Measurements from ENCODE around the gene PACRG.
A peak's percentile ranks its signal among the peaks of the same experiment; 100 is the strongest.

Gene PACRG

DNA sequence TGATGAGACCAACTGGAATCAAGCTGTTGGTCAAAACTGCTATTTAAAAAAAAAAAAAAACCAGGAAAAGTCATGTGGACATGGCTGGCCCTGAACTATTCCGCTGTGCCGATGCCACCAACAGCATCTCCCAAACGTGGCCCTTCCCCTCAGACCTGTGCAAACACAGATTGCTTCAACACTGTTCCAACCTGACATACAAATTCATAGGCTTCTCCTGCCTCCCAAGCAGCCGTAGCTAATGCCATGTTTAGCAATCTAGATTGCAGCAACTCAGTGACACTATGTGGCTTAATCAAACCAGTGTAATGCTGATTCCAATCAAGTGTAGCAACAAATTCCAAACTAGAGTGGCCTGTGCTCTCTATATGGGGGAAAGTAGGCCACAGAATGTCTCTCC is 16.4 kb upstream of the PACRG start:
- DNase-seq = no peak

DNA sequence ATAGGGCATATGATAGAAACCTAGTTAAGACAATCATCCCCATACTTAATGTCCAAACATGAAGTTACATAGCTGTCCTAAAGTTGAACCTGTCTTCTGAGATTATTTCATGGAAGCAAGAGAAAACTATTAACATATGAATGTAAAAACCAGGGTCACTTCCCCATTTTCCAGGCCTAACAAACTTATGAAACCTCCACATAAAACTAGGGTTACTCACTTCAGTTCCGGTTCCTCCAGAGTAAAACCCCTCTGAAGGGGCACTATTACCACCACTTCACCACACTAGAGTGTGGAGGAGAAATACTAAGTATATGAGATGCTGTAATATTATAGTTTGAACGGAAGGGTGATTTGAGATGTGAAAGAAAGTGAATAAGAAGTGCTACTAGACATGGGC is 15.1 kb upstream of the PACRG start:
- DNase-seq = no peak

DNA sequence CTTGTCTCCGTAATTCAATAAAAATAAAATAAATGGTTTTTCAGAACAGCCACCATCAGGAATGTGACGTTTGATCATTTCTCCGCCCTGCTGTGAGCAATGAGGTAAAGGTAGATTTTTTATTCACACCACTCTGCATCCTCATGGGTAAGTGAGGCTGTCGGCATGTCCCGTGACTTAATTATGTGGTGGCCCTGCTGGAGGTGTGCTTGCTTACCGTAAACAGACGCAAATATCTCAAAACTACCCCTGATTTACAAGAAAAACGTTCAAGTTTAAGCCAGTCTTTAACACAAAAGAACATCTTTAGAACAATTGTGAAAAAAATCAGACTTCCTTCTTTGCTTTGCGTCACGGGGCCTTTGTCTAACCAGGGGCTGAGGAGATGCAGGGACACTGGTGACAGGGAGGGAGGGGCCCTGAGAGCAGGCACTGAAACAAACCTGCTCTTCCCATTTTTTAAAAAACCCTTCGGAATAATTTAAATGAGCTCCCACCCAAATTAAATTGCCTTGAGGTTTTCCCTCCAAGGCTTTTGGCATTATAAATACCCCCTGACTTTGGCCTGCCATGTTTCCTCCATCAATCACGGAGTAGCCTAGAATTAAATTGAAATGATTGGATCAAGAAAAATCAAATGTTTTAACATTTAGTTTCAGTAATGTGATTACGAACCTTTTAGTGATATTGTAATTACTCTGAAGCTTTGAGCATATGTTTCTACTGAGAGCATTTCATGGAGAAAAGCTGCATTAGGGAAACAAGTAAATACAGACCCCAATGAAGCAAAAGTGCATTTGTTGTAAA is 13.6 kb upstream of the PACRG start:
- DNase-seq = no peak

DNA sequence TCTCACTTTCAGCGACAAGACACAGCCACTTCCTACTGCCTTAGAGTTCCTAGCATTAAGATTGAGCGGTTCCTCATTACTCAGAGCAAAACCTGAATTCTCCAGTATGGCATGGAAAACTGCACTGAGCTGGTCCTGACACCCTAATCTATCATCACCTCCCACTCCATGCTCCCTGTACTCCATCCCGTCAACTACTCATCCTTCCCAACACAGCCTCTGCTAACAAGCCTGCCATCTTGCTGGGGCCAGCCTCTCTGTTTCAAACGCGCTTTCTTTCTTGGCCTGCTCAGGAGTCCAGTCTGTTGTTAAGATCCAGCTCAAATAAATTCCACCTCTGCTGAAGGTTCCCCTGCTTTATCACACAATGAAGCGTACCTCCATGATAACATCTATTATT is 12.2 kb upstream of the PACRG start:
- DNase-seq = no peak

DNA sequence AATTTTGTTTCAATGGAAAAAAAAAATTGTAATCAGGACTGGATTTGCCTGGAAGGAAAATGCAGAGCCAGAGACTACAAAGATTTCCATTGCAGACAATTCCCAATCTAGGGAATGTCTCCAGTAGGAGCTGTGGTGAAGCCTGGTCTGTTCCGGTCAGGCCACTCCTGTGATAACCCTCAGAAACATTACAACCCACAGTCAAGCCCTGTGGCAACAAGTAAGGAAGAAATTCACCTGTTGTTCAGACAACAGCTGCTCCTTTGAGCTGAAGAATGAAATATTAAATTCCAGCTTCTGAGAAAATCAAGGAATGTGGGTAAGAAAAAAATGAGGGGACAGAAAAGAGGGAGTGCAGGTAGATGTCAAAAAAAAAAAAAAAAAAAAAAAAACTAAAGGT is 8.2 kb upstream of the PACRG start:
- no peak for DNase-seq

DNA sequence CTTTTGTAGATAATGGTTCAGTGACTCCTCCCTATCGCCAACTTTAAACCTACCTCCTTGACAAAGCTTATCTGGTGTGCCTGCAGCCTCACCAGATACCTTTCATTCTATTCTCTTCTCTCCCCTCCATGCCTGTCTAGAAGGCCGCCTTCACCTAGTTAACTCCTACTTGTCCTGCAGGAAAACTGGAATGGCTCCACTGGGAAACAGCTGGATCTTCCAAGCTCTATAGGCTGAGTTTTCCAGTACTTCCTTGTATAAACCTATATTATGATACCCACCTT is 6.4 kb upstream of the PACRG start:
- DNase-seq = no peak

DNA sequence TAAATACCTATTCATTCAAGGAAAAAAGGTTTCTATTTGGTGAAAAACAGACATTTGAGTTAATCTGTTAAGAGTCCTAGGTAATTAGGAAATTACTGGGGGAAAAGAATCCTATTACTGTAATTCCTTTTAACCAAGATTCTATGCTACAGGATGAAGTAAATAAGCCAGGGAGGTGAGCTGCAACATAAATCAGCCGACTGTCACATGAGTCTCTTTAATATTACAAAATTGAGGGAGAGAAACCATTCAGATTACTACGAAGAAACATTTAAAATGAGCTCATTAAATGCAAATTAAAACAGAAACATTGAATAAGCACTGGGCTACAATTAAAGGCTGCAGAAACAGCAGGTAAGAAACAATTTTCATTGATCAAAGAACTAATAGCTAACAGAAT is 5.5 kb upstream of the PACRG start:
- no peak for DNase-seq

DNA sequence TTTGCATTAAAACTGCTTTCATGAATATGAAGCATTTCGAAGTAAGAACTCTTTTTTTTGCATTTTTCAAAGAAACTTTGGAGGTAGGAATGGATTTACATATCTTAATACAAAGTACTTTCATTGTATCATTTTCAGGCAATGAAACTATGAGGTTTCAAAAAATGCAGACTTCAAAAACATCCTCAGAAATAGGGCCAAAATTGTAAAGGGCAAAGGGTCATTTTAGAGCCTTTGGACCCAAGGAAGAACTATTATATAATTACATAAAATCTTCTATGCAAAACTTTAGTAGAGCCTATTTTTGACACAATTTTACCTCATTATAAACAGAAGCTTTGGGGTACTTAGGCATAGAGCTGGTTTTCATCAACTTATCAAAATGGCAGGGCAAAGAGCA is 5.1 kb upstream of the PACRG start:
- no peak for DNase-seq

DNA sequence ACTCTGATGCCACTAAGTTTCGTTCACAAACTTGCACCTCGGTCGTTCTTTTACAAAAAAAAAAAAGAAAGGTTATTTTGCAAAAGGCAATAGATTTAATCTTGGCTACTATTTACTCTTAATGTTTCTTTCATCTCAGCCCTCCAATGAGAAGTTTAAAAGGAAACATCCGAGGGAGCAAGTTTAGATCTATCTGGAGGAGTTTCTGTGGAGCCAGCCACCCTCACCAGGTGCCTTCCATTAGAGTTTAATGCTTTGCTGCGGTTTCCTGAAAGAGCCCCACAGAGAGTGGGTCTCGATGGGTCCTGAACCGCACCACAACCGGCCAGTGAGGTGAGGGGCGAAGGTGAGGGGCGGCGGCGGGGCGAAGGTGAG is 840 bp upstream of the PACRG start:
- DNase-seq = no peak

DNA sequence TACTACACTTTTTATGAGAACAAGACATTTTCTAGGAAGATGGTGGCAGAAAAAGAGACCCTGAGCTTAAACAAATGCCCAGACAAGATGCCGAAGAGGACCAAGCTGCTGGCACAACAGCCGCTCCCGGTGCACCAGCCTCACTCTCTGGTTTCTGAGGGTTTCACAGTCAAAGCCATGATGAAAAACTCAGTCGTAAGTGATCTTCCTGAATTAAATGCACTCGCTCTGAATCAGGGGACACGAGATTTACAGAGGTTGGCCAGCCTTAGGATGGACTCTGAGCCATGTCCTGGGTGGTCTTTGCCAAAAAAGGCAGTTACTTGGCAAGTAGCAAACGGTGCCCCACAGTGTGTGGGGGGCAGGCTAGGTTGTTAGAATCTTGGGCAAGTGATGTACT is 423 bp downstream of the PACRG start:
- no peak for DNase-seq

DNA sequence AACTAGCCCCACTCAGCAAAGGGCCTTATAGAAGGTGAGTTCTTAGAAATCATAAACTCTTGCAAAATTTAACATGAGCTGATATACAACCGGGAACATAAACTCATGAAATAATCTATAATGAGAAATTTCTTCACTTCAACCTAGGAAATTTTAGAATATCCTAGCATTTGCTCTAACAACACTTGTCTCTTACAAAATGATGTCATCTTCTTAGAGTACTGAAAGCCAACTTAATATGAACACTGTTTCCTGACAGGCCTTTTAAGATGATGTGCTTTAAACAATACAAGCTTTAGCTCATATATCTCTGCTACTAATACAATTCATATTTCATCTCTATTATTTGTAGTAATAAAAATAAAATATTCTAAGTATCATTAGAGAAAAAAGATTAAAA is 932 bp downstream of the PACRG start:
- DNase-seq = no peak

DNA sequence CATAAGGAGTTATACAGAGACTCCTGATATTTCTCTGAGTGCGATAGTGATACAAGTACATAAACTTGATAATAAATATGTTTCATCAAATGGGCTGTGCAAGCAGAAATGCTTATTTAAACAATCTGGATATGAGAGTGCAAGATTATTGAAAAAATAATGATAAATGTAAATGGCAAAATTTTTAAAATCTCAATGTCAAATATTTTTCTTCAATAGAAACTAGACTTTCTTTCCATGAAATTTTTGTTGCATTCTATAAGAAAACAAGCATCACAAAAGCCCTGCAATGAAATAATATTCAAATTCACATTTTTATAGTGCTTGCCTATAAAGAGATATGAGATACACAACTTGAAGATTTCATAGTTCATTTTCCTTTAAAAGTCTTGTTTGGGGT is 2.7 kb downstream of the PACRG start:
- no peak for DNase-seq

DNA sequence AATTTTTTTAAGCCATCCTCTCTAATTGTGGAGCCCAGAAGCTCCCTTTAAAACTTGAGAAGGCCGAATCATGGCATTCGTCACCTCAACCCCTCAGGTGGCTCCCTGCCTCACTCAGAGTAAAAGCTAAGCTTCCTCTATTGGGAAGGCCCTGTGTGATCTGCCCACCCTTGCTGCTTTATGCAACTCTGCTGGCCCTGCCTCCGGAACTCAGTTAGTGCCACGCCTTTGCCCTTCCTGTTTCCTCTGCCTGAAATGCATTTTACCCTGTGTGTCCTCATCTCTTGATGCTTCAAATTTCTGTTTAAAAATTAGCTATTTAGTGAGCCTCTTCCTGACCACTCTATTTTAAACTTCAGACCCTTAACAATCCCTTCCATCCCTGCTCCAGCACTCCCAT is 5.7 kb downstream of the PACRG start:
- no peak for DNase-seq

DNA sequence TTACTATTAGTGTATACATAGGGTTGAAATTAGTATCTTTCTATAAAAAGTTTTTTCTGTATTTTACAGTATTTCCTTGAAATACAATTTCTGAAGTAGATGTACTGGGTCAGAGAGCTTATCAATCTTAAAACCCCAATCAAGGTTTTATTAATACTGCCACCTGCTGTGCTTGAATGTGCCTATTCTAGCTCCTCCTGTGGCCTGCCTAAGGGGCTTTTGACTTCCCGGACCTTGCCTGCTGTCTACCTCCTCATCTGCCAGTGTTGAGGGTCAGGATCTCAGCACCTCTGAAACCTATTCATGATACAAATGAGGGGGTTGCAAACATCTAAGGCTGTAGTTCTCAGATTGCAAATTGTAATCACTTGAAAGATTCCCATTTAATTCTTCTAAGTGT is 9.2 kb downstream of the PACRG start:
- DNase-seq = no peak

DNA sequence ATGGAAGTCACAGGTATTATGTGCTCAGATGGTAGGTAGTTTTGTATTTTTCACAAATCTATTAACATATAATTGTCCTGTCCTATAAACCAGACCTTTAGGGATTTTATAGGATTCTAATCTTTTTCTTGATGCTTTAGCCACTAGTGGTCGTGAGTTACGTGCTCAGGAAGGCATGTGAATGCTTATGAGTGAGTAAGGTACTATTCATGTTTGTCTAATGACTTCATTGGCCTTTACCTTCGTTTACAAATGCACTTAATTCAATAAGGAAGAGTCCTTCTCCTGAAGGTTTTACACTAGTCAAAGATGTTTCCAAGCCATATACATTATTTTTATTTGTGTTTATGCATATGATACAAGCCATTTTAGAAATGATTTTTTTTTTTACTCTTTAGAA is 23.0 kb downstream of the PACRG start:
- DNase-seq = peak; percentile 61

DNA sequence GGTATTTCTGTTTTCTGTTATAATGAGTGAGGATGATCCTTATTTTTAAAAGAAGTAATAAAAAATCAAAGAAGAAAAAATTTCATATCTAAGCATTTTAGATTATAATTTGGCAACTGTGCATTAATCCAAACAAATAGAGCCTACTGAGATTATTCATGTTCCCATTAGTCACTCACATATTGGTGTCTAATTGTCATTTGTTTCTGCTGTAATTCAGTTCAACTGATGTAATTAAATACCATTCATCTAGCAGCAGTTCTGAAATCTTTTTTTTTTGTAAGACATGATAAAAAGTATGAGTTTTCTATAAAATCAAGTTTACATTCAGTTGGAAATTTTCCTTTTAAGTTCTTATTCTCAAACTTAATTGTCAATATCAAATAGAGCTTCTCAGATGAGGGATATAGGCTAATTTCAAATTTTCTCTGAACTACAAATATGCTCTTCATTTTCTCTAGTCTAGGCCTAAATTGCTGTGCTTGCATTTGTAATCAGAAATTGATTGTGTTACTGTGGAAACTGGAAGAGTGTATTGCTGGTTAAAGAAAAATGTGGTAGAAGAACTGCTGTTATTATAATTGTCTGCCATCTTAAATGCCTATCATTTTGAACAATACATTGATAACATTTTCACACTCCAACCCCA is 23.6 kb downstream of the PACRG start:
- peak; percentile 49 for DNase-seq

DNA sequence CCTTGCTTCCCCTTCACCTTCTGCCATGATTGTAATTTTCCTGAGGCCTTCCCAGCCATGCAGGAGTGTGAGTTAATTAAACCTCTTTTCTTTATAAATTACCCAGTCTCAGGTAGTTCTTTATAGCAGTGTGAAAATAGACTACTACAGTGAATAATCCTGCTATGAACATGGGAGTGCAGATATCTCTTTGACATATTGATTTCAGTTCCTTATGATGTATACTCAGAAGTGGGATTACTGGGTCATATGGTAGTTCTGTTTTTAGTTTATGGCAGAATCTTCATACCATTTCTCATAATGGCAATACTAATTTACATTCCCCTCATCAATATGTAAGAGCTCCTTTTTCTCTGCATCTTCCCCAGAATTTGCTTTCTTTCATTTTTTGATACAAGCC is 26.0 kb downstream of the PACRG start:
- no peak for DNase-seq

DNA sequence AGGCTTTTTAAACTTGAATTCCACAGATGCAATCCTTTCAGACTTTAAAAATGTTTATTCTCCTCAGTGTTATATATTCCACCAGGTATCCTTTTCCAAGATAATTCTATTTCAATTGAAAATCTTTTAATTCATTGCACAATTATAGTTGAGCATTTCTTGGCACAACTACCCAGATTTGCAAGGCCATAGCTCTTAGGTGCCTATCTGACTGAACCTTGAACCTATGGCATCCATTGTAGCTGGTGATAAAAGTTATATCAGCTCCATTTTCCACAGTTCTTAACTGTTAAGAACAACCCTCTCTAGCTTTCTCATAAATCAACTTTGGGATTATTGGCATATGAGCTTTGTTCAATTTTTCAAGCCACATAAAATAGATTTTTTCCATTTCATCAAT is 42.4 kb downstream of the PACRG start:
- DNase-seq = no peak

DNA sequence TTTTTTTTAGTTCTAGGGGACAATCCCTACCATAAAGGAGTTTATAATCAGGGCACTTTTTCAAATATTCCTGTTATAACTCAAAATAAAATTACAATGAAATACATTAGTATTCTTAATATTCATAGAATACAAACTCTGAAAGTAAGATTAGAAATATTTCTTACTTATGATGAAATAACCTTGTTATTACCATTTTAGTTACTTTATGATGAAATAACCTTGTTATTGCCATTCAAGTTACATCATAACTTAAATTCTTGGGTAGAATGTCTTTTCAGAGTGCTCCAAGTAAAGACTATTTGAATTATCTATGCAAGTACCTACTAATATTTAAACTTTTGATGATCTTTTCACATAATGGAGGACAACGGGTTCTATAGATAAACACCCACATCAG is 43.2 kb downstream of the PACRG start:
- DNase-seq = no peak

DNA sequence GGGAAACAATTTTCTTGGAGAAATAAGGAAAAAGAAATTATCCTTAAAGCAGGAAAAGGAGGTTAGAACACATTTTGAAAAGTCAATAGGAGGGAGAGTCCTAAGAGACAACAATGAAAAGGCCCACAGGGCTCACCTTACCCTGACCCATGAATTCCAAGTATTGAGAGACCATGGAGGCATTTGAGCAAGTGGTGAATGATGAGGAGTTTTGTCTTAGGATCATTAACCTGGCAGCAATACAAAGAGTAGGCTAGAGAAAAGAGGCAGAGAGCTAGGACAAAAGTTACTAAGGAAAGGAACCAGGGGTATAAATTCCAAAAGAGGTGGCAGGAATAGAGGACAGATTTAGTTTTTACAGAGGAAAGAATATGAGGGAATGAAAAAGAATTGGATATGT is 44.7 kb downstream of the PACRG start:
- DNase-seq = no peak

DNA sequence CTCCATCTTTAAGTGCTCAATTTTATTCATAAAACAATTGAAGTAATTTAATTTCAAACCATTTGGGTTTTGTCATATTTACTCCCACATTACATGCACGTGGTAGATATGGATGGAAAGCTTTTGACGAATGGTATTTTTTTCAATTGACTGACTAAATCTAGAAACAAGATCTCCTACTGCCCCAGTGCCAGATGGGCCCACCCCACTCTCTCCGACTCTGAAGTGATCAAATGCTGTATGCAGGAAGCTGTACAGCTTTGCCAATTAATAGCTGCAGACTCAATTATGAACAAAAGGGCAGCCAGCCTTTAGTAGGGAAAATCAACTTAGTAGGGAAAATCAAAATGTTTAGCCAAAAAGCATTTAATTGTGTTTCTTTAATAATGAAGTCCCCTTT is 46.2 kb downstream of the PACRG start:
- DNase-seq = no peak

DNA sequence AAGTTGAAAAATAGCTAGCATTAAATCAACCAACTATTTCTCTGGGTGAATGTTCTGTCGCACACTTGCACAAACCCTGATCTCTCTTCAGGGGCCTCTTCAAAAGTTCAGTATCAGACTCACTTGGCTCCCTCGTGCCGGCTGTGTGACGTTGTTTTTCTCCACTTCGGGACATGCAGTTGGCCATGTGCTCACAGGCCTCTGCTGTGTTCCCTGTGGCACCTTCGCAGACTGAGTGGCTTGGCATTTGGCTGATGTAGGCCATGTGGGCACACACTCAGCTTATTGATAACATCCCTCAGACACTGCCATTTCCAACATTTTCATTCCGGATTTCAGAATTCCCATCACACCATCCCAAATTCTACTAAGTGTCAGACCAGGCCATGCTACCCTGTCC is 49.3 kb downstream of the PACRG start:
- DNase-seq = no peak

DNA sequence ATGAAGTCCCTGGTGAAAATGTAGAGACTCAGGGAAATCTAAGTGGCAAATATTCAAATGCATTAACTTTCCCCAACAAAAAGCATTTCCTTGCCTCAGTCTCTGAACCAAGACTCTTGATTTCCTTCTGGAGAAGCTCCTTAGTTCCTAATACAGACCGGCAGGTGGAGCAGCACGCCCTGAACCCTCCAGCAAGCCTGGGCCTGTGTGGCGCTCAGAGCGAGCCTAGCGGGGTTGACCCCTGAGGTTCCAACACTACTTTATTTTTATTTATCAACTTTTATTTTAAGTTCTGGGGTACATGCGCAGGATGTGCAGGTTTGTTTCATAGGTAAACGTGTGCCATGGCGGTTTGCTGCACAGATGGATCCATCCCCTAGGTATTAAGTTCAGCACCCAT is 50.8 kb downstream of the PACRG start:
- no peak for DNase-seq

DNA sequence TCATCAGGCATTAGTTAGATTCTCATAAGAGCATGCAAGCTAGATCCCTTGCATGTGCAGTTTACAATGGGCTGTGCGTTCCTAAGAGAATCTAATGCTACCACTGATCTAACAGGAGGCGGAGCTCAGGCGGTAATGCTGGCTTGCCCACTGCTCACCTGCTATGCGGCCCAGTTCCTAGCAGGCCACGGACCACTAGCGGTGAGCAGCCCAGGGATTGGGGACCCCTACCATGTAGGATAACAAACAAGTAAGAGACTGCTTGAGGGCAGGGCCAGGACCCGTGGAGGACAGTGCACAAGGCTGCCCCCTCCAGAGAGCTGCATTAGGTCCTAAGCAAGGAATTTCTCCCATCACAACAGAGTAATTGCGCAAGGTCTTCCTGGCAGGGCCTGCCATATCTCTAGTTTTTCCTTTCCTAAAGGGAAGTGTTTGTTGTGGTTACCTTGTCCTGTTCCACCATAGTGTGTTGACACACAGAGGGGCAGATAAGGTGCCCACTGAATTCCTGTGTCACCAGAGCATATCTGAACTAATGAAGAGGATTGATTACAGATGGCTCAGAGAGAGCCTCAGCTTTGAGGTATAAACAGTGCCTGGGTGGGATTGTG is 58.0 kb downstream of the PACRG start:
- DNase-seq = peak; percentile 5

Measured in kidney glomerular epithelial cell (primary cell).